ENCODE results near the gene THSD4. TPM values are rescaled to one million over a fixed set of nuclear protein-coding genes. Genes with fewer than 3 reads are reported as not detected.

The THSD4 gene
- polyA plus RNA-seq, 1 donor from 2014 or later, result 0.46 TPM

- Histone ChIP-seq H3K9me3 (ENCODE audit: low read length) (no peaks in the 10 kb centered on the region), H3K27me3 (ENCODE audit: insufficient read depth, low read depth, low read length) (no peaks in the 10 kb centered on the region), H4K20me1 (ENCODE audit: insufficient read depth) (no peaks in the 10 kb centered on the region), H3K9me2 (ENCODE audit: insufficient read depth, low read length) (no peaks in the 10 kb centered on the region), H3K79me2 (replicated peaks; ENCODE audit: insufficient read depth, low read length) (no peaks in the 10 kb centered on the region), H3K27ac (ENCODE audit: low read length) (no peak overlapping the region), H3K9ac (ENCODE audit: low read length) (no peak overlapping the region), H3K4me2 (ENCODE audit: low read length) (no peak overlapping the region), H3K36me3 (ENCODE audit: insufficient read depth, low read length) (no peaks in the 10 kb centered on the region), H3K4me3 (ENCODE audit: low read length) (no peak overlapping the region), H3F3A (ENCODE audit: insufficient read depth, low read length, poor library complexity, severe bottlenecking) (no peaks in the 10 kb centered on the region), H2AFZ (ENCODE audit: low read depth, low read length) (no peak overlapping the region)
- TF ChIP-seq EP300 (conservative IDR thresholded peaks at IDR 0.05; ENCODE audit: poor library complexity, severe bottlenecking) (no peak), SMC3 (conservative IDR thresholded peaks at IDR 0.05; ENCODE audit: poor library complexity) (no peak), MXI1 (conservative IDR thresholded peaks at IDR 0.05; ENCODE audit: poor library complexity, severe bottlenecking) (no peak), CTCF (IDR thresholded peaks at IDR 0.05; ENCODE audit: poor library complexity, severe bottlenecking) (no peak), RAD21 (conservative IDR thresholded peaks at IDR 0.05) (no peak), REST (IDR thresholded peaks at IDR 0.05; ENCODE audit: borderline replicate concordance) (no peak), TAF1 (IDR thresholded peaks at IDR 0.05; ENCODE audit: low read depth) (no peak), EZH2 (IDR thresholded peaks at IDR 0.05; ENCODE audit: borderline replicate concordance, insufficient read depth, low read length, poor library complexity, severe bottlenecking) (no peak), POLR2AphosphoS5 (IDR thresholded peaks at IDR 0.05) (no peak)
Observed at GRCh38 chr15:71431343-71432336, 316.4 kb downstream of the THSD4 start.

- H3F3A ChIP-seq (ENCODE audit: insufficient read depth, low read length, poor library complexity, severe bottlenecking), result no peaks in the 10 kb centered on the region
- H4K20me1 ChIP-seq (ENCODE audit: insufficient read depth), result no peaks in the 10 kb centered on the region
Observed at GRCh38 chr15:71433402-71433801, 318.1 kb downstream of the THSD4 start.

More at GRCh38 chr15:71433402-71433801, 318.1 kb downstream of the THSD4 start:
- Histone ChIP-seq H2AFZ (ENCODE audit: low read depth, low read length) (no peak overlapping the region), H3K4me2 (ENCODE audit: low read length) (no peak overlapping the region), H3K79me2 (replicated peaks; ENCODE audit: insufficient read depth, low read length) (no peaks in the 10 kb centered on the region), H3K27me3 (ENCODE audit: insufficient read depth, low read depth, low read length) (no peaks in the 10 kb centered on the region), H3K9me2 (ENCODE audit: insufficient read depth, low read length) (no peaks in the 10 kb centered on the region), H3K36me3 (ENCODE audit: insufficient read depth, low read length) (no peaks in the 10 kb centered on the region), H3K9me3 (ENCODE audit: low read length) (no peaks in the 10 kb centered on the region), H3K9ac (ENCODE audit: low read length) (no peak overlapping the region), H3K27ac (ENCODE audit: low read length) (no peak overlapping the region), H3K4me3 (ENCODE audit: low read length) (no peak overlapping the region)
- TF ChIP-seq REST (IDR thresholded peaks at IDR 0.05; ENCODE audit: borderline replicate concordance), result no peak
- TF ChIP-seq EP300 (conservative IDR thresholded peaks at IDR 0.05; ENCODE audit: poor library complexity, severe bottlenecking), result no peak
- no peak for TF ChIP-seq TAF1 (IDR thresholded peaks at IDR 0.05; ENCODE audit: low read depth)
- no peak for TF ChIP-seq RAD21 (conservative IDR thresholded peaks at IDR 0.05)
- TF ChIP-seq MXI1 (conservative IDR thresholded peaks at IDR 0.05; ENCODE audit: poor library complexity, severe bottlenecking), result no peak
- TF ChIP-seq SMC3 (conservative IDR thresholded peaks at IDR 0.05; ENCODE audit: poor library complexity), result no peak
- TF ChIP-seq POLR2AphosphoS5 (IDR thresholded peaks at IDR 0.05), result no peak
- TF ChIP-seq CTCF (IDR thresholded peaks at IDR 0.05; ENCODE audit: poor library complexity, severe bottlenecking), result no peak
- TF ChIP-seq EZH2 (IDR thresholded peaks at IDR 0.05; ENCODE audit: borderline replicate concordance, insufficient read depth, low read length, poor library complexity, severe bottlenecking), result no peak

Data from neural cell (in vitro differentiated cells).